ENCODE measurements around the gene GDPD1. TPM values are rescaled to one million over a fixed set of nuclear protein-coding genes. Genes with fewer than 3 reads are reported as not detected.

Gene GDPD1
- total and polyA plus RNA-seq, 4 donors = 1.2 to 8.7 (median 2.1) TPM

- no peak for DNase-seq
- no peak for TF ChIP-seq CTCF (IDR thresholded peaks at IDR 0.05; ENCODE audit: control extremely low read depth, extremely low read depth)
- no peak for ATAC-seq (ENCODE audit: insufficient read depth, low FRiP score)
- 89 to 91% methylated on average over 3 of the region's 3 CpGs for WGBS, 2 donors
- no peak overlapping the region for H3K4me3 ChIP-seq
- no peaks in the 10 kb centered on the region for H3K36me3 ChIP-seq (ENCODE audit: control insufficient read depth in 4 of 4, insufficient read depth in 4 of 4, low read length in 4 of 4)
- H3K9me3 ChIP-seq (ENCODE audit: control insufficient read depth in 4 of 4, insufficient read depth in 3 of 4, low read length in 3 of 4) = no peaks in the 10 kb centered on the region
- H3K27me3 ChIP-seq (ENCODE audit: control insufficient read depth in 3 of 3, insufficient read depth in 3 of 3, low read length in 2 of 3) = no peaks in the 10 kb centered on the region
- no peaks in the 10 kb centered on the region for H3K4me1 ChIP-seq (ENCODE audit: control insufficient read depth in 5 of 5, insufficient read depth in 5 of 5, low read length in 5 of 5)
- no peak overlapping the region for H3K9ac ChIP-seq (ENCODE audit: insufficient read depth in 1 of 2, low read length in 2 of 2)
- H3K27ac ChIP-seq (ENCODE audit: low read depth in 1 of 2, low read length in 1 of 2) = no peak overlapping the region
Measured at GRCh38 chr17:59230764-59231163, 10.5 kb downstream of the GDPD1 start.

- H3K9me3 ChIP-seq (ENCODE audit: control insufficient read depth in 4 of 4, insufficient read depth in 3 of 4, low read length in 3 of 4) = no peaks in the 10 kb centered on the region
- no peak overlapping the region for H3K27ac ChIP-seq (ENCODE audit: low read depth in 1 of 2, low read length in 1 of 2)
- DNase-seq (no peak), ATAC-seq (ENCODE audit: insufficient read depth, low FRiP score) (no peak)
- TF ChIP-seq CTCF (IDR thresholded peaks at IDR 0.05; ENCODE audit: control extremely low read depth, extremely low read depth) = no peak
- H3K9ac ChIP-seq (ENCODE audit: insufficient read depth in 1 of 2, low read length in 2 of 2) = no peak overlapping the region
- H3K4me3 ChIP-seq = no peak overlapping the region
- no peaks in the 10 kb centered on the region for H3K36me3 ChIP-seq (ENCODE audit: control insufficient read depth in 4 of 4, insufficient read depth in 4 of 4, low read length in 4 of 4)
- no peaks in the 10 kb centered on the region for H3K27me3 ChIP-seq (ENCODE audit: control insufficient read depth in 3 of 3, insufficient read depth in 3 of 3, low read length in 2 of 3)
- no peaks in the 10 kb centered on the region for H3K4me1 ChIP-seq (ENCODE audit: control insufficient read depth in 5 of 5, insufficient read depth in 5 of 5, low read length in 5 of 5)
Measured at GRCh38 chr17:59234631-59235030, 14.3 kb downstream of the GDPD1 start.

- TF ChIP-seq CTCF (IDR thresholded peaks at IDR 0.05; ENCODE audit: control extremely low read depth, extremely low read depth) = no peak
- ATAC-seq (ENCODE audit: insufficient read depth, low FRiP score) = no peak
- 92 to 95% methylated on average over 2 of the region's 2 CpGs for WGBS, 2 donors
- Histone ChIP-seq H3K27me3 (ENCODE audit: control insufficient read depth in 3 of 3, insufficient read depth in 3 of 3, low read length in 2 of 3) (no peaks in the 10 kb centered on the region), H3K4me3 (no peak overlapping the region), H3K9me3 (ENCODE audit: control insufficient read depth in 4 of 4, insufficient read depth in 3 of 4, low read length in 3 of 4) (no peaks in the 10 kb centered on the region), H3K36me3 (ENCODE audit: control insufficient read depth in 4 of 4, insufficient read depth in 4 of 4, low read length in 4 of 4) (no peaks in the 10 kb centered on the region), H3K27ac (ENCODE audit: low read depth in 1 of 2, low read length in 1 of 2) (no peak overlapping the region), H3K4me1 (ENCODE audit: control insufficient read depth in 5 of 5, insufficient read depth in 5 of 5, low read length in 5 of 5) (no peaks in the 10 kb centered on the region), H3K9ac (ENCODE audit: insufficient read depth in 1 of 2, low read length in 2 of 2) (no peak overlapping the region)
- no peak for DNase-seq
Measured at GRCh38 chr17:59238906-59239305, 18.6 kb downstream of the GDPD1 start.

GRCh38 chr17:59244081-59244480 is 23.8 kb downstream of the GDPD1 start:
- no peaks in the 10 kb centered on the region for H3K27me3 ChIP-seq (ENCODE audit: control insufficient read depth in 3 of 3, insufficient read depth in 3 of 3, low read length in 2 of 3)
- H3K4me1 ChIP-seq (ENCODE audit: control insufficient read depth in 5 of 5, insufficient read depth in 5 of 5, low read length in 5 of 5) = no peaks in the 10 kb centered on the region
- no peak overlapping the region for H3K27ac ChIP-seq (ENCODE audit: low read depth in 1 of 2, low read length in 1 of 2)
- TF ChIP-seq CTCF (IDR thresholded peaks at IDR 0.05; ENCODE audit: control extremely low read depth, extremely low read depth) = no peak
- H3K9me3 ChIP-seq (ENCODE audit: control insufficient read depth in 4 of 4, insufficient read depth in 3 of 4, low read length in 3 of 4) = no peaks in the 10 kb centered on the region
- DNase-seq (no peak), ATAC-seq (ENCODE audit: insufficient read depth, low FRiP score) (no peak)
- 92 to 97% methylated on average over 6 of the region's 6 CpGs for WGBS, 2 donors
- H3K9ac ChIP-seq (ENCODE audit: insufficient read depth in 1 of 2, low read length in 2 of 2) = no peak overlapping the region
- H3K4me3 ChIP-seq = no peak overlapping the region
- H3K36me3 ChIP-seq (ENCODE audit: control insufficient read depth in 4 of 4, insufficient read depth in 4 of 4, low read length in 4 of 4) = no peaks in the 10 kb centered on the region
